ENCODE measurements around the gene FAM3D. TPM values are rescaled to one million over a fixed set of nuclear protein-coding genes. Genes with fewer than 3 reads are reported as not detected.

Gene FAM3D
- total RNA-seq, 1 experiment from 2014 or later = 0.32 TPM

DNA sequence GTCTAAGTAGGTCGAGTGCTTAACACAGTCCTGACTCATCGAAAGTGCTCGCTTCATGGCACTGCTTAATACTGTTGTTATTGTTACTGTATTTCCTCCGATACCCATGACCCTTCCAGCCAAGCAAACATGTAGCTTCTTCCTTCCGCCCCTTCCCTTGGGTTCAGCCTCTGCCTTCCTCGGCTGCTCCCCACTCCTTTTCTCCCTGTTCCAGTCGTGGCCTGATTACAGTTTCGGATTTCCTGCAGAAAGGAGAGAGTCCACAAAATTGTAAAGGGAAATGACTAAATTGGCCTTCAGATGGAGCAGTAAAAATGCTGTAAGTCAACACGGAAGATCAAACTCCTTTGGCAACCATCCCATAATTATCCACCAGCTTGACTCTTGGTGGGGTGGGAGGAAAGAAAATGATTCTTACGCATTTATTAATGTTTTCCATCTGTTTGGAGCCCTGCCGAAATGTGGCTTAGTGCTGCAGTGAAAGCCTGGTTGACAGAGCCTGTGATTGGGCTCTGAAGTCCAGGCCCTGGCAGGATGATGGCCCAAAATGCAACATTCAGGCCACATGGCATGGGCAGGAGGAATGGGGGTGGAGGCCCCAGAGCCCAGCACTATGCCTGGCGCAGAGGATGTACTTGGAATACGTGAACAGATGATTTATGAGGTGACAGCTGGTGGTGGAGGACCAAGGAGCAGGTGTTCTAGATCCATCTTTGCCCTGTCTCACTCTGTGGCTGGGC lies 37.6 kb downstream of the FAM3D start:
- TF ChIP-seq EGR1 (IDR thresholded peaks at IDR 0.05; ENCODE audit: low read depth) (no peak), CTCF (IDR thresholded peaks at IDR 0.05 in 2 of 3, conservative IDR thresholded peaks at IDR 0.05 in 1 of 3; ENCODE audit: borderline replicate concordance in 1 of 3, insufficient read depth in 1 of 3, low read depth in 2 of 3, low read length in 2 of 3) (no peak), POLR2A (IDR thresholded peaks at IDR 0.05; ENCODE audit: borderline replicate concordance, extremely low read depth, insufficient read depth, insufficient read length) (no peak), CEBPB (IDR thresholded peaks at IDR 0.05; ENCODE audit: low read depth) (no peak), YY1 (IDR thresholded peaks at IDR 0.05; ENCODE audit: extremely low read depth, insufficient replicate concordance, low read depth, low read length) (no peak), JUND (IDR thresholded peaks at IDR 0.05) (no peak), ZNF274 (IDR thresholded peaks at IDR 0.05; ENCODE audit: low read depth, low read length) (no peak), SRF (IDR thresholded peaks at IDR 0.05; ENCODE audit: low read depth) (no peak), SIN3A (IDR thresholded peaks at IDR 0.05; ENCODE audit: low read depth) (no peak), EZH2 (IDR thresholded peaks at IDR 0.05) (no peak), ZBTB33 (IDR thresholded peaks at IDR 0.05; ENCODE audit: extremely low read depth, insufficient replicate concordance, low read length) (no peak), ELF1 (IDR thresholded peaks at IDR 0.05; ENCODE audit: borderline replicate concordance, low read depth) (no peak), EZH2phosphoT487 (IDR thresholded peaks at IDR 0.05; ENCODE audit: borderline replicate concordance) (no peak), FOSL1 (IDR thresholded peaks at IDR 0.05; ENCODE audit: low read depth) (no peak), RAD21 (IDR thresholded peaks at IDR 0.05; ENCODE audit: low read depth) (no peak)
- TF ChIP-seq, protein P1, sequence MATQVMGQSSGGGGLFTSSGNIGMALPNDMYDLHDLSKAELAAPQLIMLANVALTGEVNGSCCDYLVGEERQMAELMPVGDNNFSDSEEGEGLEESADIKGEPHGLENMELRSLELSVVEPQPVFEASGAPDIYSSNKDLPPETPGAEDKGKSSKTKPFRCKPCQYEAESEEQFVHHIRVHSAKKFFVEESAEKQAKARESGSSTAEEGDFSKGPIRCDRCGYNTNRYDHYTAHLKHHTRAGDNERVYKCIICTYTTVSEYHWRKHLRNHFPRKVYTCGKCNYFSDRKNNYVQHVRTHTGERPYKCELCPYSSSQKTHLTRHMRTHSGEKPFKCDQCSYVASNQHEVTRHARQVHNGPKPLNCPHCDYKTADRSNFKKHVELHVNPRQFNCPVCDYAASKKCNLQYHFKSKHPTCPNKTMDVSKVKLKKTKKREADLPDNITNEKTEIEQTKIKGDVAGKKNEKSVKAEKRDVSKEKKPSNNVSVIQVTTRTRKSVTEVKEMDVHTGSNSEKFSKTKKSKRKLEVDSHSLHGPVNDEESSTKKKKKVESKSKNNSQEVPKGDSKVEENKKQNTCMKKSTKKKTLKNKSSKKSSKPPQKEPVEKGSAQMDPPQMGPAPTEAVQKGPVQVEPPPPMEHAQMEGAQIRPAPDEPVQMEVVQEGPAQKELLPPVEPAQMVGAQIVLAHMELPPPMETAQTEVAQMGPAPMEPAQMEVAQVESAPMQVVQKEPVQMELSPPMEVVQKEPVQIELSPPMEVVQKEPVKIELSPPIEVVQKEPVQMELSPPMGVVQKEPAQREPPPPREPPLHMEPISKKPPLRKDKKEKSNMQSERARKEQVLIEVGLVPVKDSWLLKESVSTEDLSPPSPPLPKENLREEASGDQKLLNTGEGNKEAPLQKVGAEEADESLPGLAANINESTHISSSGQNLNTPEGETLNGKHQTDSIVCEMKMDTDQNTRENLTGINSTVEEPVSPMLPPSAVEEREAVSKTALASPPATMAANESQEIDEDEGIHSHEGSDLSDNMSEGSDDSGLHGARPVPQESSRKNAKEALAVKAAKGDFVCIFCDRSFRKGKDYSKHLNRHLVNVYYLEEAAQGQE (IDR thresholded peaks at IDR 0.05; ENCODE audit: low read depth) = no peak
- TF ChIP-seq, protein P2, sequence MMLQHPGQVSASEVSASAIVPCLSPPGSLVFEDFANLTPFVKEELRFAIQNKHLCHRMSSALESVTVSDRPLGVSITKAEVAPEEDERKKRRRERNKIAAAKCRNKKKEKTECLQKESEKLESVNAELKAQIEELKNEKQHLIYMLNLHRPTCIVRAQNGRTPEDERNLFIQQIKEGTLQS (IDR thresholded peaks at IDR 0.05) = no peak
- H3K79me2 ChIP-seq (ENCODE audit: insufficient read depth, low read length) = no peaks in the 10 kb centered on the region
- H3K9ac ChIP-seq (ENCODE audit: low read length) = no peak overlapping the region
- ChIA-PET RAD21 (ENCODE audit: low non-redundant PET in 1 of 2, low total read pairs in 2 of 2, uncharacterized antibody in 2 of 2, unreplicated experiment in 2 of 2) (no interaction called here), POLR2A (no interaction called here), CTCF (interaction anchor here (1.0 to 3.2 kb wide), 3 partner anchors 10 to 322 kb away, joined by 3 to 17 read pairs (median 4); no protein-coding TSS in a partner anchor)
- H3K4me3 ChIP-seq (replicated peaks in 1 of 2; ENCODE audit: low read depth in 1 of 2, low read length in 2 of 2) = no peak overlapping the region
- H3K9me2 ChIP-seq (ENCODE audit: insufficient read depth) = no peaks in the 10 kb centered on the region
- ATAC-seq (no peak), DNase-seq (ENCODE audit: low read depth, low spot score) (no peak)
- H3K27ac ChIP-seq (ENCODE audit: low read depth, low read length) = no peak overlapping the region
- no peaks in the 10 kb centered on the region for H4K20me1 ChIP-seq (ENCODE audit: insufficient read depth)
- H3K27me3 ChIP-seq (ENCODE audit: insufficient read depth, low read length) = no peaks in the 10 kb centered on the region
- intact Hi-C loops (cut with micrococcal nuclease) = no loop called here
- no peaks in the 10 kb centered on the region for H3K9me3 ChIP-seq (ENCODE audit: control insufficient read depth in 1 of 2, insufficient read depth in 1 of 2, low read depth in 1 of 2, low read length in 2 of 2)
- H3K36me3 ChIP-seq (ENCODE audit: control insufficient read depth in 1 of 2, insufficient read depth in 2 of 2, low read length in 2 of 2) = no peaks in the 10 kb centered on the region
- H3K4me1 ChIP-seq (ENCODE audit: control insufficient read depth in 1 of 2, insufficient read depth in 2 of 2, low read length in 2 of 2) = peaks cover 0 to 3% of the 10 kb centered on the region in 2 experiments; a peak in 1 of 4 replicates
- H3K4me2 ChIP-seq (ENCODE audit: low read length) = no peak overlapping the region
- H2AFZ ChIP-seq (ENCODE audit: low read depth, low read length, poor library complexity, severe bottlenecking) = no peak overlapping the region
- no TSS peak for BruUV-seq (replicated peaks)
